COR-L47 (cell line): ENCODE results near the gene PEAK1.

Source experiments
- DNase-seq: peaks from one replicate; lab custom pipeline; 2025; lab: John Stamatoyannopoulos, UW

PEAK1 gene

GRCh38 chr15:77087213-77087612 lies 332.7 kb downstream of the PEAK1 start:
- no peak for DNase-seq

- DNase-seq, result no peak
Observed at GRCh38 chr15:77085297-77085696, 334.6 kb downstream of the PEAK1 start.

- DNase-seq, result no peak
Observed at GRCh38 chr15:77084436-77084835, 335.5 kb downstream of the PEAK1 start.

GRCh38 chr15:77083381-77084160 lies 336.3 kb downstream of the PEAK1 start:
- peak; percentile 96 for DNase-seq

GRCh38 chr15:77081971-77082370 lies 337.9 kb downstream of the PEAK1 start:
- no peak for DNase-seq

GRCh38 chr15:77076323-77076915 lies 343.5 kb downstream of the PEAK1 start:
- no peak for DNase-seq

- no peak for DNase-seq
Observed at GRCh38 chr15:77075528-77075927, 344.4 kb downstream of the PEAK1 start.

- DNase-seq, result no peak
Observed at GRCh38 chr15:77074350-77074749, 345.6 kb downstream of the PEAK1 start.

GRCh38 chr15:77071305-77072223 lies 348.3 kb downstream of the PEAK1 start:
- no peak for DNase-seq

GRCh38 chr15:77070495-77071304 lies 349.2 kb downstream of the PEAK1 start, which contains the start of gene TSPAN3:
TSPAN3 (minus strand) TSS chr15:77071109; CDS start chr15:77070954, 155 bp downstream.
- peak; percentile 96 for DNase-seq

- DNase-seq, result no peak
Observed at GRCh38 chr15:77070180-77070494, 349.8 kb downstream of the PEAK1 start.

GRCh38 chr15:77069521-77070121 lies 350.3 kb downstream of the PEAK1 start:
- no peak for DNase-seq

- no peak for DNase-seq
Observed at GRCh38 chr15:77068633-77069032, 351.3 kb downstream of the PEAK1 start.

- DNase-seq, result no peak
Observed at GRCh38 chr15:77067691-77068367, 352.1 kb downstream of the PEAK1 start.

- no peak for DNase-seq
Observed at GRCh38 chr15:77066971-77067690, 352.8 kb downstream of the PEAK1 start.

- DNase-seq, result no peak
Observed at GRCh38 chr15:77064539-77065308, 355.2 kb downstream of the PEAK1 start.

- DNase-seq, result no peak
Observed at GRCh38 chr15:77064063-77064462, 355.8 kb downstream of the PEAK1 start.

- DNase-seq, result no peak
Observed at GRCh38 chr15:77063249-77063648, 356.7 kb downstream of the PEAK1 start.

- no peak for DNase-seq
Observed at GRCh38 chr15:77060546-77060945, 359.4 kb downstream of the PEAK1 start.
